COLO668 (cell line): ENCODE measurements around the gene PLPPR4.
"Not testable (repeated sequence)": the region's sequence is repeated elsewhere in the genome, so short reads cannot be mapped to it uniquely, and the experiment has no call there.

Experiments used
- DNase-seq: peaks from one replicate; lab custom pipeline; 2025; ENCODE audit not compliant: unreplicated experiment; lab: John Stamatoyannopoulos, UW

Gene PLPPR4

GRCh38 chr1:99264201-99265021 lies at the start of gene PLPPR4:
TSS of gene PLPPR4 (plus strand) at chr1:99264492. CDS start at chr1:99264594, 102 bp downstream.
- DNase-seq, result no peak

- DNase-seq, result no peak
These were observed 47.3 kb upstream of the PLPPR4 start for GRCh38 chr1:99216956-99217355.

- no peak for DNase-seq
These were observed 46.7 kb upstream of the PLPPR4 start for GRCh38 chr1:99217599-99217998.

- no peak for DNase-seq
These were observed 45.7 kb upstream of the PLPPR4 start for GRCh38 chr1:99218572-99218971.

- no peak for DNase-seq
These were observed 45.3 kb upstream of the PLPPR4 start for GRCh38 chr1:99218999-99219398.

- no peak for DNase-seq
These were observed 37.0 kb upstream of the PLPPR4 start for GRCh38 chr1:99227056-99227897.

GRCh38 chr1:99228153-99228552 lies 36.1 kb upstream of the PLPPR4 start:
- no peak for DNase-seq

GRCh38 chr1:99229122-99229521 lies 35.2 kb upstream of the PLPPR4 start:
- no peak for DNase-seq

- DNase-seq, result no peak
These were observed 33.6 kb upstream of the PLPPR4 start for GRCh38 chr1:99230695-99231094.

GRCh38 chr1:99232172-99232571 lies 32.1 kb upstream of the PLPPR4 start:
- DNase-seq, result no peak

- no peak for DNase-seq
These were observed 30.8 kb upstream of the PLPPR4 start for GRCh38 chr1:99233446-99233845.

- no peak for DNase-seq
These were observed 27.5 kb upstream of the PLPPR4 start for GRCh38 chr1:99236756-99237155.

GRCh38 chr1:99239690-99240089 lies 24.6 kb upstream of the PLPPR4 start:
- DNase-seq, result no peak

GRCh38 chr1:99240621-99241020 lies 23.7 kb upstream of the PLPPR4 start:
- no peak for DNase-seq

- DNase-seq, result no peak
These were observed 18.1 kb upstream of the PLPPR4 start for GRCh38 chr1:99246152-99246551.

- no peak for DNase-seq
These were observed 17.1 kb upstream of the PLPPR4 start for GRCh38 chr1:99247199-99247598.

- no peak for DNase-seq
These were observed 13.6 kb upstream of the PLPPR4 start for GRCh38 chr1:99250728-99251127.

- DNase-seq, result no peak
These were observed 13.0 kb upstream of the PLPPR4 start for GRCh38 chr1:99251308-99251707.

GRCh38 chr1:99252630-99253029 lies 11.7 kb upstream of the PLPPR4 start:
- no peak for DNase-seq

GRCh38 chr1:99260402-99260801 lies 3.9 kb upstream of the PLPPR4 start:
- not testable (repeated sequence) for DNase-seq

- no peak for DNase-seq
These were observed 832 bp downstream of the PLPPR4 start for GRCh38 chr1:99265124-99265523.

GRCh38 chr1:99266726-99267125 lies 2.4 kb downstream of the PLPPR4 start:
- DNase-seq, result no peak
